Ecto neural progenitor cell (in vitro differentiated cells): ENCODE data around the gene A3GALT2.
A peak's percentile ranks its signal among the peaks of the same experiment; 100 is the strongest.
"Not testable (repeated sequence)": the region's sequence is repeated elsewhere in the genome, so short reads cannot be mapped to it uniquely, and the experiment has no call there.

Source experiments
- DNase-seq: peaks from one replicate; pipeline ENCODE4 v3.0.0-alpha.2; 2018; ENCODE audit warnings: low spot score

The A3GALT2 gene

GRCh38 chr1:33314416-33314815 lies 6.5 kb downstream of the A3GALT2 start:
- no peak for DNase-seq

- DNase-seq, result no peak
These were observed 8.5 kb downstream of the A3GALT2 start for GRCh38 chr1:33312413-33312749.

GRCh38 chr1:33311706-33312412 lies 9.0 kb downstream of the A3GALT2 start:
- DNase-seq, result no peak

GRCh38 chr1:33310702-33311101 lies 10.2 kb downstream of the A3GALT2 start:
- no peak for DNase-seq

GRCh38 chr1:33309351-33309750 lies 11.5 kb downstream of the A3GALT2 start:
- DNase-seq, result not testable (repeated sequence)

GRCh38 chr1:33307494-33307864 lies 13.4 kb downstream of the A3GALT2 start:
- DNase-seq, result no peak

- no peak for DNase-seq
These were observed 14.0 kb downstream of the A3GALT2 start for GRCh38 chr1:33306653-33307493.

GRCh38 chr1:33305816-33306652 lies 14.9 kb downstream of the A3GALT2 start:
- no peak for DNase-seq

- DNase-seq, result no peak
These were observed 15.9 kb downstream of the A3GALT2 start for GRCh38 chr1:33305016-33305415.

- no peak for DNase-seq
These were observed 18.6 kb downstream of the A3GALT2 start for GRCh38 chr1:33302325-33302724.

- DNase-seq, result no peak
These were observed 19.5 kb downstream of the A3GALT2 start for GRCh38 chr1:33301273-33301984.

GRCh38 chr1:33300673-33301072 lies 20.2 kb downstream of the A3GALT2 start:
- DNase-seq, result no peak

GRCh38 chr1:33299461-33300155 lies 21.3 kb downstream of the A3GALT2 start:
- no peak for DNase-seq

GRCh38 chr1:33298623-33299277 lies 22.1 kb downstream of the A3GALT2 start:
- DNase-seq, result peak; percentile 78

- DNase-seq, result no peak
These were observed 22.8 kb downstream of the A3GALT2 start for GRCh38 chr1:33297911-33298622.

GRCh38 chr1:33296824-33297223 lies 24.1 kb downstream of the A3GALT2 start:
- no peak for DNase-seq

- DNase-seq, result no peak
These were observed 24.8 kb downstream of the A3GALT2 start for GRCh38 chr1:33296082-33296458.

GRCh38 chr1:33295450-33296081 lies 25.3 kb downstream of the A3GALT2 start:
- peak; percentile 92 for DNase-seq

- DNase-seq, result no peak
These were observed 25.9 kb downstream of the A3GALT2 start for GRCh38 chr1:33295023-33295422.
